GM12878 (cell line): ENCODE results near the gene BCL2L14. TPM values are rescaled to one million over a fixed set of nuclear protein-coding genes. Genes with fewer than 3 reads are reported as not detected.

ENCODE experiments used
- ATAC-seq: fragments of 200-7000 bp; cut with Tn5 transposase; 3 replicates; pipeline ENCODE4 v1.9.1; 2020; ENCODE audit warnings: mild to moderate bottlenecking, moderate library complexity
- BruUV-seq: library from RNA; stranded (reverse); fragments of 400-500 nt; replicated peaks from 2 replicates; lab custom pipeline; 2021; lab: Mats Ljungman, UMichigan
- CTCF ChIA-PET: fragments of 300-600 bp; sonication (Branson Sonifier 250); formaldehyde crosslinking; extraction: SDS; loops from one replicate; lab custom pipeline; 2021; ENCODE audit warnings: inconsistent platforms; lab: Yijun Ruan, JAX
- POLR2A ChIA-PET: fragments of 350-600 bp; formaldehyde crosslinking; extraction: SDS; loops from one replicate; lab custom pipeline; 2021; ENCODE audit warnings: inconsistent platforms; lab: Charles Lee
- RAD21 ChIA-PET: fragments of 300-600 bp; sonication (Branson Sonifier 250); formaldehyde crosslinking; loops from one replicate; lab custom pipeline; 2023; ENCODE audit warnings: antibody characterized with exemption; ENCODE audit not compliant: unreplicated experiment; lab: Charles Lee
- SMC1A ChIA-PET: fragments of 300-600 bp; sonication (Branson Sonifier 250); formaldehyde crosslinking; loops from one replicate; lab custom pipeline; 2023; ENCODE audit not compliant: unreplicated experiment, uncharacterized antibody; lab: Charles Lee
- DNase-seq: peaks from one replicate; pipeline ENCODE4 v3.0.0-alpha.2; 2011; ENCODE audit warnings: low read depth, low spot score
- FAIRE-seq: peaks from 3 replicates; lab custom pipeline; 2011; peaks lifted over from hg19 to GRCh38; lab: Jason Lieb, UNC
- H2AFZ ChIP-seq: 2 replicates; pipeline ENCODE4 v1.6.0; 2011; ENCODE audit warnings: low read depth, low read length, control low read depth; ENCODE audit not compliant: control insufficient read depth
- H3K27ac ChIP-seq: 2 replicates; pipeline ENCODE4 v1.5.1; 2011; ENCODE audit warnings: control low read depth; ENCODE audit not compliant: control insufficient read depth, insufficient read depth
- H3K27me3 ChIP-seq, 2 experiments: replicated peaks in 1 of 2; 2 replicates each; pipeline versions ENCODE4 v1.6.0 to v1.6.1; 2011; ENCODE audit warnings: low read length in 1 of 2; ENCODE audit not compliant: control insufficient read depth in 2 of 2, insufficient read depth in 2 of 2
- H3K36me3 ChIP-seq, 2 experiments: 2 replicates each; pipeline ENCODE4 v1.5.1; 2011; ENCODE audit warnings: low read length in 1 of 2; ENCODE audit not compliant: control insufficient read depth in 2 of 2, insufficient read depth in 2 of 2
- H3K4me1 ChIP-seq: 2 replicates; pipeline ENCODE4 v1.6.1; 2011; ENCODE audit warnings: mild to moderate bottlenecking, low read length, moderate library complexity, mixed read lengths; ENCODE audit not compliant: control insufficient read depth, insufficient read depth
- H3K4me2 ChIP-seq: 2 replicates; pipeline ENCODE4 v1.6.0; 2011; ENCODE audit warnings: control low read depth; ENCODE audit not compliant: control insufficient read depth, insufficient read depth
- H3K4me3 ChIP-seq: fragments of 200-600 bp; sonication (generic); 2 replicates; pipeline ENCODE4 v1.5.1; 2016
- H3K79me2 ChIP-seq: 2 replicates; pipeline ENCODE4 v1.6.0; 2011; ENCODE audit warnings: low read length; ENCODE audit not compliant: control insufficient read depth, insufficient read depth
- H3K9ac ChIP-seq: 2 replicates; pipeline ENCODE4 v1.8.0; 2011; ENCODE audit warnings: low read length, control low read depth, mixed read lengths; ENCODE audit not compliant: control insufficient read depth, insufficient read depth
- H3K9me3 ChIP-seq: replicated peaks from 3 replicates; pipeline ENCODE4 v1.5.1; 2011; ENCODE audit warnings: mild to moderate bottlenecking, low read length; ENCODE audit not compliant: control insufficient read depth, insufficient read depth
- H4K20me1 ChIP-seq: 2 replicates; pipeline ENCODE4 v1.6.0; 2011; ENCODE audit not compliant: control insufficient read depth, insufficient read depth
- BHLHE40 ChIP-seq, 2 experiments: fragments of 450-650 bp in 1 of 2; IDR thresholded peaks; 2 replicates each; pipeline ENCODE4 v1.6.1; 2011 to 2017; ENCODE audit warnings: low read depth in 2 of 2, borderline replicate concordance in 1 of 2, improper control_type of control experiment in 1 of 2, low read length in 1 of 2, mild to moderate bottlenecking in 1 of 2
- FOXK2 ChIP-seq: fragments of 450-650 bp; IDR thresholded peaks from 2 replicates; pipeline ENCODE4 v1.6.1; 2017; ENCODE audit warnings: mild to moderate bottlenecking, moderate library complexity
- IRF4 ChIP-seq: IDR thresholded peaks from 2 replicates; pipeline ENCODE4 v1.6.1; 2011; ENCODE audit warnings: low read depth, low read length
- MLLT1 ChIP-seq: fragments of 450-650 bp; IDR thresholded peaks from 2 replicates; pipeline ENCODE4 v1.6.1; 2016; ENCODE audit warnings: mild to moderate bottlenecking
- PKNOX1 ChIP-seq: fragments of 450-650 bp; IDR thresholded peaks from 2 replicates; pipeline ENCODE4 v1.6.1; 2016; ENCODE audit warnings: mild to moderate bottlenecking
- POU2F2 ChIP-seq: IDR thresholded peaks from 3 replicates; pipeline ENCODE4 v1.6.1; 2011; ENCODE audit warnings: low read depth, mild to moderate bottlenecking, low read length, borderline replicate concordance
- RELA ChIP-seq: fragments of 450-650 bp; IDR thresholded peaks from 2 replicates; pipeline ENCODE4 v1.8.0; 2014; ENCODE audit warnings: borderline replicate concordance; ENCODE audit not compliant: partially characterized antibody
- TAF1 ChIP-seq: IDR thresholded peaks from 2 replicates; pipeline ENCODE4 v1.6.1; 2011; ENCODE audit warnings: mild to moderate bottlenecking, low read depth, low read length, borderline replicate concordance
- ZZZ3 ChIP-seq: IDR thresholded peaks from 2 replicates; pipeline ENCODE4 v1.6.1; 2011; ENCODE audit warnings: low read depth; ENCODE audit not compliant: control insufficient read depth, insufficient read length
- WGBS: methylation state at CpG from one replicate; pipeline ENCODE4 v1.1.6; 2016; ENCODE audit warnings: low lambda C conversion rate; ENCODE audit not compliant: insufficient replicate concordance, insufficient coverage; ENCODE audit errors: missing lambda C conversion rate; 5-methylcytosine and 5-hydroxymethylcytosine counted together
- in situ Hi-C: fragments of 300-500 bp; cut with MboI; formaldehyde crosslinking; loops from 9 replicates; pipeline ENCODE4 v1.14.3; 2018; ENCODE audit warnings: mixed read lengths
- intact Hi-C: fragments of 100-400 bp; cut with micrococcal nuclease; formaldehyde crosslinking; loops from one replicate; pipeline ENCODE4 v1.14.2; 2022; ENCODE audit not compliant: unreplicated experiment
- polyA plus RNA-seq, 11 experiments: library from polyadenylated mRNA; depleted of rRNA in 4 of 11; unstranded in 6 of 11; stranded (reverse) in 5 of 11; fragments of >200 nt; fragmentation: Nextera tagmentation in 4 of 11; fragmentation: Illumina TruSeq in 1 of 11; extraction: Ambion mirVana in 4 of 11; extraction: Trizol in 1 of 11; gene quantifications; 1 replicate in 1 of 11; 2 replicates in 10 of 11; pipeline versions ENCODE4 v1.2.1 to v1.2.3, GENCODE V29; 2011 to 2016; ENCODE audit warnings: inconsistent platforms in 2 of 11, missing spikeins in 2 of 11, low read depth in 1 of 11
- total RNA-seq, 4 experiments: library from RNA; depleted of rRNA in 3 of 4; stranded (reverse); fragments of >200 nt in 3 of 4; fragmentation: Illumina TruSeq in 1 of 4; extraction: Trizol in 1 of 4; gene quantifications; 2 replicates each; pipeline versions ENCODE4 v1.2.1 to v1.2.3, GENCODE V29; 2013 to 2021

BCL2L14 gene
- total and polyA plus RNA-seq, 10 of the 15 experiments (the other 5 are each of a cell fraction or from before 2014, with no cell fraction given), result 0.59 to 2.5 (median 0.90) TPM

GRCh38 chr12:12056951-12057350 lies 13.8 kb upstream of the BCL2L14 start:
- no peak overlapping the region for H3K27ac ChIP-seq
- BruUV-seq, result no TSS peak
- DNase-seq, result no peak
- ChIA-PET POLR2A (no interaction called here), RAD21 (interaction anchor here (0.6 kb wide), 1 partner anchor 18 kb away, joined by 6 read pairs; no protein-coding TSS in a partner anchor), CTCF (no interaction called here), SMC1A (interaction anchor here (0.9 to 1.5 kb wide), 2 partner anchors 126 to 434 kb away, joined by 3 read pairs; no protein-coding TSS in a partner anchor)
- no peaks in the 10 kb centered on the region for H4K20me1 ChIP-seq
- in situ Hi-C loops (no loop called here), intact Hi-C loops (no loop called here)
- no peak overlapping the region for H3K4me3 ChIP-seq
- no peaks in the 10 kb centered on the region for H3K79me2 ChIP-seq
- no peak for TF ChIP-seq RELA
- no peak for TF ChIP-seq ZZZ3
- TF ChIP-seq BHLHE40 (IDR thresholded peaks at IDR 0.05; ENCODE audit: borderline replicate concordance in 1 of 2, low read depth in 2 of 2, low read length in 1 of 2), result no peak
- no peak for TF ChIP-seq TAF1
- TF ChIP-seq FOXK2, result no peak
- no peak for TF ChIP-seq POU2F2
- TF ChIP-seq IRF4, result no peak
- TF ChIP-seq MLLT1, result no peak
- no peak for TF ChIP-seq PKNOX1
- H3K4me1 ChIP-seq, result no peaks in the 10 kb centered on the region
- no peak for FAIRE-seq
- H3K4me2 ChIP-seq, result no peak overlapping the region
- no peaks in the 10 kb centered on the region for H3K9me3 ChIP-seq
- H3K27me3 ChIP-seq, result no peaks in the 10 kb centered on the region
- 50% methylated on average over 4 of the region's 4 CpGs for WGBS
- no peak overlapping the region for H2AFZ ChIP-seq
- no peak for ATAC-seq
- no peak overlapping the region for H3K9ac ChIP-seq
- no peaks in the 10 kb centered on the region for H3K36me3 ChIP-seq
